Endodermal cell (in vitro differentiated cells): ENCODE data around the gene TMEM202. TPM values are rescaled to one million over a fixed set of nuclear protein-coding genes. Genes with fewer than 3 reads are reported as not detected.
"Not testable (repeated sequence)": the region's sequence is repeated elsewhere in the genome, so short reads cannot be mapped to it uniquely, and the experiment has no call there.

Experiments used
- DNase-seq: peaks from one replicate; pipeline ENCODE4 v3.0.0-alpha.2; 2017
- H3K27ac ChIP-seq: 2 replicates; pipeline ENCODE4 v1.5.1; 2013; ENCODE audit warnings: mild to moderate bottlenecking, low read depth, low read length, moderate library complexity
- H3K27me3 ChIP-seq: 2 replicates; pipeline ENCODE4 v1.6.1; 2013; ENCODE audit warnings: mild to moderate bottlenecking, low read length, moderate library complexity; ENCODE audit not compliant: insufficient read depth, control insufficient read depth, poor library complexity, severe bottlenecking
- H3K36me3 ChIP-seq: 2 replicates; pipeline ENCODE4 v1.7.0; 2013; ENCODE audit warnings: mild to moderate bottlenecking, low read length, moderate library complexity; ENCODE audit not compliant: control insufficient read depth, insufficient read depth
- H3K4me1 ChIP-seq: one replicate; pipeline ENCODE4 v1.7.0; 2013; ENCODE audit warnings: low read length; ENCODE audit not compliant: control insufficient read depth, insufficient read depth
- H3K4me3 ChIP-seq: 2 replicates; pipeline ENCODE4 v1.5.1; 2013; ENCODE audit warnings: mild to moderate bottlenecking, low read length, moderate library complexity
- H3K9ac ChIP-seq: 2 replicates; pipeline ENCODE4 v1.6.1; 2013; ENCODE audit warnings: mild to moderate bottlenecking, low read length, moderate library complexity; ENCODE audit not compliant: poor library complexity, severe bottlenecking; ENCODE audit errors: extremely low read depth
- H3K9me3 ChIP-seq: 2 replicates; pipeline ENCODE4 v1.6.1; 2013; ENCODE audit warnings: mild to moderate bottlenecking, low read length, moderate library complexity; ENCODE audit not compliant: control insufficient read depth
- H3K27ac Mint-ChIP-seq: 2 replicates; pipeline ENCODE4 v1.8.0; 2020; ENCODE audit warnings: mixed read lengths
- H3K27me3 Mint-ChIP-seq: 2 replicates; pipeline ENCODE4 v1.8.0; 2021; ENCODE audit warnings: mild to moderate bottlenecking, mixed read lengths; ENCODE audit not compliant: insufficient read depth
- H3K36me3 Mint-ChIP-seq: 2 replicates; pipeline ENCODE4 v1.8.0; 2020; ENCODE audit warnings: low read depth, mixed read lengths
- H3K4me1 Mint-ChIP-seq: 2 replicates; pipeline ENCODE4 v1.8.0; 2020; ENCODE audit warnings: mixed read lengths
- H3K4me3 Mint-ChIP-seq: 2 replicates; pipeline ENCODE4 v1.8.0; 2020; ENCODE audit warnings: mild to moderate bottlenecking, moderate library complexity, mixed read lengths
- H3K9me3 Mint-ChIP-seq: 2 replicates; pipeline ENCODE4 v1.8.0; 2020; ENCODE audit warnings: mild to moderate bottlenecking, mixed read lengths
- WGBS, 2 experiments: methylation state at CpG; one replicate each; pipeline versions ENCODE4 v1.1.5 to v1.1.7; 2013; ENCODE audit warnings: missing lambda C conversion rate in 2 of 2, mixed read lengths in 1 of 2; ENCODE audit not compliant: insufficient coverage in 1 of 2, insufficient read length in 1 of 2; 5-methylcytosine and 5-hydroxymethylcytosine counted together
- total RNA-seq, 2 donors: library from RNA; stranded (reverse); fragmentation: NEBNext Ultra II Directional in 1 of 2; extraction: Animal tissue kit (Norgen Biotek cat#: 25700) in 1 of 2; gene quantifications; 2 replicates in 1 of 2; 3 replicates in 1 of 2; pipeline ENCODE4 v1.2.1, GENCODE V29; 2021
- TF ChIP-seq, protein P1 (sequence below): fragments of 200-600 bp; sonication (generic); conservative IDR thresholded peaks from 2 replicates; pipeline ENCODE4 v1.5.0; 2021; ENCODE audit warnings: antibody characterized with exemption, mild to moderate bottlenecking

Gene TMEM202
- total RNA-seq, 2 donors from 2014 or later = not detected

DNA sequence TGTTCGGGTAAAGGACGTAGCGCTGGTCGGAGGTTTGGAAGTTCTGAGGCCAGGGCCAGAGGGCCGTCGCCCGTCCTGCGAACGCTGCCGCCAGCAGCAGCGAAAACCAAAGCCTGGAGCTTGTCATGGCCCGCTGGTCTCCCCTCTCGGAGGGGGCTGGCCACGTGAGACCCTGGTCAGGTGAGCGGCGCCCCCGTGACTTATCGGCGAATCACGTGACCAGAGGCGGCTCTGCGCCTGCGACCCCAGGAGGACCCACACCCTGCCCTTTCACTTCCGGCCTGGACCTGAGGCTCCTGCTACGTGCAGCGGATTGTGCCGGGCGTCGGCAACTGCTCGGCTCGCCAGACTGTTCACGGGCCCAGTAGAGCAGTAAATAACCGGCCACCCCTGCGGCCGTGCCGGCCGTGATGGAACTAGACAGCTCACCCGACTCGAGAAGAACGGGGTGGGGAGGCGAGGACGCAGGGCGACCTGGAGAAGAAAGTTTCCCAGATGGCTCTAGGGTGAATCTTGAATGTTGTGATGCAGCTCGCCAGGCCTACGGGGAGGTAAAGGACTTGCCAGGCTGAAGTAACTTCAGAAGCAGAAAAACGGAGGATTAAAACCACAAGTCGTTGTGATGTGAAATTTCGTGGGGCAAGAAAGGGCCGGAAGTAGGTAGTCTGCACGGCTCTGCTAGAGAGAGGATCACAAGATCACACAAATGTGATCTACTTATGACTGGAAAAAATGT, 22.1 kb upstream of the TMEM202 start, which contains the start of gene HEXA:
TSS of gene HEXA (minus strand) at position 169 of the 736 bp plus-strand sequence. CDS start at position 127, 42 bp downstream.
- Histone ChIP-seq H3K9me3 (no peaks in the 10 kb centered on the region), H3K27ac (no peak within 1 kb of the TSS), H3K4me3 (peak within 1 kb of the TSS; percentile 96), H3K36me3 (no peaks in the 10 kb centered on the region), H3K27me3 (peaks cover 12% of the 10 kb centered on the region), H3K4me1 (no peaks in the 10 kb centered on the region), H3K9ac (peak within 1 kb of the TSS; percentile 87)
- Mint-ChIP-seq H3K4me1 (peaks cover 12% of the 10 kb centered on the region), H3K36me3 (no peaks in the 10 kb centered on the region), H3K27ac (peak within 1 kb of the TSS; percentile 94), H3K4me3 (peak within 1 kb of the TSS; percentile 89), H3K9me3 (no peaks in the 10 kb centered on the region), H3K27me3 (peaks cover 13% of the 10 kb centered on the region)
- TF ChIP-seq, protein P1, sequence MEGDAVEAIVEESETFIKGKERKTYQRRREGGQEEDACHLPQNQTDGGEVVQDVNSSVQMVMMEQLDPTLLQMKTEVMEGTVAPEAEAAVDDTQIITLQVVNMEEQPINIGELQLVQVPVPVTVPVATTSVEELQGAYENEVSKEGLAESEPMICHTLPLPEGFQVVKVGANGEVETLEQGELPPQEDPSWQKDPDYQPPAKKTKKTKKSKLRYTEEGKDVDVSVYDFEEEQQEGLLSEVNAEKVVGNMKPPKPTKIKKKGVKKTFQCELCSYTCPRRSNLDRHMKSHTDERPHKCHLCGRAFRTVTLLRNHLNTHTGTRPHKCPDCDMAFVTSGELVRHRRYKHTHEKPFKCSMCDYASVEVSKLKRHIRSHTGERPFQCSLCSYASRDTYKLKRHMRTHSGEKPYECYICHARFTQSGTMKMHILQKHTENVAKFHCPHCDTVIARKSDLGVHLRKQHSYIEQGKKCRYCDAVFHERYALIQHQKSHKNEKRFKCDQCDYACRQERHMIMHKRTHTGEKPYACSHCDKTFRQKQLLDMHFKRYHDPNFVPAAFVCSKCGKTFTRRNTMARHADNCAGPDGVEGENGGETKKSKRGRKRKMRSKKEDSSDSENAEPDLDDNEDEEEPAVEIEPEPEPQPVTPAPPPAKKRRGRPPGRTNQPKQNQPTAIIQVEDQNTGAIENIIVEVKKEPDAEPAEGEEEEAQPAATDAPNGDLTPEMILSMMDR = no peak
- 1% methylated on average over 20 to 50 of the region's 50 CpGs for WGBS, 2 experiments
- peak; percentile 100 for DNase-seq

DNA sequence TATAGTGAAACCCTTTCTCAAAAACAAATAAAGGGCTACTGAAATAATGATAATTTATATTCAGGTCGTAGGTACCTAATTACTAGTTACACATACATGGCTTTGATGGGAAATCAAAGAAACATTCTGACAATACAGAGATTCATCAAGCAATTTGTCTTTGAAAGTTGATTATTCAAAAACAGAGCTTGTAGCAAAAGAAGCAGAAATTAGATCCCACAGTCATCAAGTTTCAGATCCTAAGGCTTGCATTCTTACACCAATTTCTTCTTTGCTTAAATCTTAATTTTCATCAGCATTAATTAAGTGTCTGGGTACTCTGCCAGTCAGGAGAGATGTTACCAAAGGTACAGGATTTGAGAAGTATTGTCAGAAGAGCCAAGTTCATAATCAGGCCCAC, 20.8 kb upstream of the TMEM202 start:
- Histone ChIP-seq H3K27ac (no peak overlapping the region), H3K9me3 (no peaks in the 10 kb centered on the region), H3K4me3 (no peak overlapping the region), H3K27me3 (peaks cover 24% of the 10 kb centered on the region), H3K36me3 (no peaks in the 10 kb centered on the region), H3K9ac (no peak overlapping the region), H3K4me1 (no peaks in the 10 kb centered on the region)
- TF ChIP-seq, protein P1 = no peak
- whole genome bisulfite sequencing, 2 experiments = 100% methylated on average over 1 of the region's 1 CpG; no CpG with 5 or more reads in 1 of the 2 experiments
- no peak overlapping the region for H3K27ac Mint-ChIP-seq
- H3K27me3 Mint-ChIP-seq = peaks cover 20% of the 10 kb centered on the region
- no peak for DNase-seq
- no peaks in the 10 kb centered on the region for H3K36me3 Mint-ChIP-seq
- peaks cover 12% of the 10 kb centered on the region for H3K4me1 Mint-ChIP-seq
- H3K9me3 Mint-ChIP-seq = no peaks in the 10 kb centered on the region
- H3K4me3 Mint-ChIP-seq = no peak overlapping the region

DNA sequence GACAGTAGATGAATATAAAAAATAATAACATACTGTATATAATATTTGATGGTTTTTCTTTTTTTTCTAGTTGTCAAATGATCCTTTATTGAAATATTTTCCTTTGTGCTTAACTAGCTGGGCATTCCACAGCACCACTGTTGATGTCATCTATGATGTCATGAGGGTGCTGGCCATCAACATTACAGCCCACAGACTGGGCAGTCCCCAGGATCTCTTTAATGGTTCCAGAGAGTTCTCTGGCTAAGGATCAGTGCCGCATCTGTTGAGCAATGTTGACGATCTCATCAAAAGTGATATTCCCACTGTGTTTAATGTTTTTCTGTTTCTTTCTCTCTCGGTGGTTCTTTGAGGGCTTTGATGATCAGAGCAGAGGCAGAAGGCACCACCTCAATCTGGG, 19.0 kb upstream of the TMEM202 start:
- not testable (repeated sequence) for H3K9ac ChIP-seq, H3K27ac Mint-ChIP-seq, H3K4me1 ChIP-seq, H3K36me3 Mint-ChIP-seq, H3K9me3 ChIP-seq, H3K4me3 Mint-ChIP-seq, H3K27ac ChIP-seq, H3K4me3 ChIP-seq, H3K36me3 ChIP-seq, H3K9me3 Mint-ChIP-seq, DNase-seq
- WGBS, 2 experiments = 92 to 95% methylated on average over 2 to 3 of the region's 3 CpGs
- peaks cover 39% of the 10 kb centered on the region for H3K27me3 ChIP-seq
- Mint-ChIP-seq H3K27me3 (peaks cover 31% of the 10 kb centered on the region), H3K4me1 (peaks cover 12% of the 10 kb centered on the region)
